ENCODE results near the gene PLXNA3.

GRCh38 chrX:154505734-154506133 is 47.7 kb downstream of the PLXNA3 start:
- TF ChIP-seq, protein P1, sequence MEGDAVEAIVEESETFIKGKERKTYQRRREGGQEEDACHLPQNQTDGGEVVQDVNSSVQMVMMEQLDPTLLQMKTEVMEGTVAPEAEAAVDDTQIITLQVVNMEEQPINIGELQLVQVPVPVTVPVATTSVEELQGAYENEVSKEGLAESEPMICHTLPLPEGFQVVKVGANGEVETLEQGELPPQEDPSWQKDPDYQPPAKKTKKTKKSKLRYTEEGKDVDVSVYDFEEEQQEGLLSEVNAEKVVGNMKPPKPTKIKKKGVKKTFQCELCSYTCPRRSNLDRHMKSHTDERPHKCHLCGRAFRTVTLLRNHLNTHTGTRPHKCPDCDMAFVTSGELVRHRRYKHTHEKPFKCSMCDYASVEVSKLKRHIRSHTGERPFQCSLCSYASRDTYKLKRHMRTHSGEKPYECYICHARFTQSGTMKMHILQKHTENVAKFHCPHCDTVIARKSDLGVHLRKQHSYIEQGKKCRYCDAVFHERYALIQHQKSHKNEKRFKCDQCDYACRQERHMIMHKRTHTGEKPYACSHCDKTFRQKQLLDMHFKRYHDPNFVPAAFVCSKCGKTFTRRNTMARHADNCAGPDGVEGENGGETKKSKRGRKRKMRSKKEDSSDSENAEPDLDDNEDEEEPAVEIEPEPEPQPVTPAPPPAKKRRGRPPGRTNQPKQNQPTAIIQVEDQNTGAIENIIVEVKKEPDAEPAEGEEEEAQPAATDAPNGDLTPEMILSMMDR (IDR thresholded peaks at IDR 0.05) = no peak
- no peak for TF ChIP-seq REST (IDR thresholded peaks at IDR 0.05; ENCODE audit: insufficient read depth in 1 of 2, low read depth in 2 of 2, low read length in 1 of 2)

Data from Panc1 (cell line).